Measurements from ENCODE around the gene FAM72D.
"Not testable (repeated sequence)": the region's sequence is repeated elsewhere in the genome, so short reads cannot be mapped to it uniquely, and the experiment has no call there.

FAM72D gene

GRCh38 chr1:145095284-145096057, at the start of gene FAM72D, which contains the start of gene SRGAP2B:
Gene FAM72D, plus strand, starts transcription at chr1:145095974. Its CDS starts 874 bp downstream, at chr1:145096848.
Gene SRGAP2B, minus strand, starts transcription at chr1:145095328. Its CDS starts 2,427 bp downstream, at chr1:145092901.
- not testable (repeated sequence) for DNase-seq (ENCODE audit: low read depth)
- peak within 1 kb of the TSS; percentile 35 for H3K4me3 ChIP-seq (ENCODE audit: low read length)

DNA sequence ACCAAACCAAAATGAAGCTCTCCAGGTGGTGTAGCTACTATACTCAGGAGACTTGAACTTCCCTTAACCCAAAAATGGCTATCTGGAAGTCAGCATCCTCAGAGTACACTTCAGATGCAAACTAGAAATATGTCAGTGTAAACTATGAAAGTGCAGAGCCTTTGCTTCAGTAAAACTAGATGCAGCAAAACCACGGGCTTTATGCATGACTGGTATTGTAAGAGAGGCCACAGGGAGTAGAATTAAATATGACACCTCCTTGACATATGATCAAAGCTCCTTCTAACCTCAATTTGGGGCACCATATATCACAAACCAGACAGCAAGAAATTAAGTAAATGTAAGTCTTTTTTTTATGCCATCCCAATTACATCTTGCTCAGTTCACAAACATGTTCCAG, 48.2 kb upstream of the FAM72D start:
- not testable (repeated sequence) for DNase-seq (ENCODE audit: low read depth); H3K4me3 ChIP-seq (ENCODE audit: low read length)

DNA sequence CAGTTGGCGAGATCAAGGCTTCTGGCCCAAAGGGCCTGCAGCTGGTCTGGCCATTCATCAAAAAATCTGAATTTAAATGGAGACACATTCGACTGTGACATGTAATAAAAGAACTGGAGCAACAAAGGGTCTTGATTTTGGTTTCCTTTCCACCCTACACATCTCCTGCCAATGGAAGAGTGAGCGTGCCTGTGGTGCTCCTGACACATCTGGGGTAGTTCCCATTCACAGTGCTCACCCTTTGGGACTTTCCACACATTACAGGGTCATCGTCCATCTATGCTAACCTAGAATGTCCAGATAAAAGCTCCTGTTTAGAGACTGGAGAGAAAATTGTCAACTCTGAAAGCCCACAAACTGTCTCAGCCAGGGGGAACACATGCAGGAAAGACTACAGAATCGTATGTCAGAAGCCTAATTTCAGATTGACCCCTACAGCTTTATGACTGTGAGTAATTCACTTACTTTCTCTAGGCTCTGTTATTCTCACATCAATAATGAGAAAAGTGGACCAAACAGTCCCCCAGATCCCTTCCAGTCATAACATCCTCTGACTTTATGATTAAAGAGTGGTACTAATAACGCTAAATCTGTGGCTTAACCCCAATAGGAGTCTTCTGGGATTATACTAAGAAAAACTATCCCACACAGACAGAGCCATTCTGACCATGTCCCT, 47.5 kb upstream of the FAM72D start:
- not testable (repeated sequence) for H3K4me3 ChIP-seq (ENCODE audit: low read length)

GRCh38 chr1:145052019-145052776, 43.6 kb upstream of the FAM72D start:
- H3K4me3 ChIP-seq (ENCODE audit: low read length); DNase-seq (ENCODE audit: low read depth): not testable (repeated sequence)

More for the DNA sequence above, 47.5 kb upstream of the FAM72D start:
- DNase-seq (ENCODE audit: low read depth), result not testable (repeated sequence)

GRCh38 chr1:145053428-145053827, 42.3 kb upstream of the FAM72D start:
- not testable (repeated sequence) for H3K4me3 ChIP-seq (ENCODE audit: low read length); DNase-seq (ENCODE audit: low read depth)

DNA sequence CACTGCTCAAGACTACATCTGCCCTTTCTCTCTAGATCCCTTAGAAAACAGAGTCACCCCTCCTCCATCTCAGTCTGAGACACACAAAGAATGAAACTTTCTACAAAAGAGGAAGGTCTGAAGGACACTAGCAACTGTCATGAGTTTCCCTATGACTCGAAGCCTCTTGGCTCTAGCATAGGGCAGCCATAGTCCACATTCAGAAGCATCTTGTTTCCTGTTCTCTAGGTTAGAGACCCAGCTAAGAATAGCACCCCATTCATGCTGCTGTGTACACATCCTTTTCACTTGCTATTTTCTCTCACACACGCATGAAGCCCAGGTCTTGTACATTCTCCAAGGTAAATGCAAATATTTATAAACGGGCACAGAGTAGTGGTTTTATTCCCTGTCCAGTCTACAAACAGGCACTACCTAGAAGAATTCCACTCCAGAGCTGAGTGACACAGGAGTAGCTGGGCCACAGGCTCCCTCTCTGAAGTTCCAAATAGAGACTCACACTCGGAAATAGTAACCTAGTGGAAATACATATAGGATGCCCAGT, 40.5 kb upstream of the FAM72D start:
- H3K4me3 ChIP-seq (ENCODE audit: low read length); DNase-seq (ENCODE audit: low read depth): not testable (repeated sequence)

DNA sequence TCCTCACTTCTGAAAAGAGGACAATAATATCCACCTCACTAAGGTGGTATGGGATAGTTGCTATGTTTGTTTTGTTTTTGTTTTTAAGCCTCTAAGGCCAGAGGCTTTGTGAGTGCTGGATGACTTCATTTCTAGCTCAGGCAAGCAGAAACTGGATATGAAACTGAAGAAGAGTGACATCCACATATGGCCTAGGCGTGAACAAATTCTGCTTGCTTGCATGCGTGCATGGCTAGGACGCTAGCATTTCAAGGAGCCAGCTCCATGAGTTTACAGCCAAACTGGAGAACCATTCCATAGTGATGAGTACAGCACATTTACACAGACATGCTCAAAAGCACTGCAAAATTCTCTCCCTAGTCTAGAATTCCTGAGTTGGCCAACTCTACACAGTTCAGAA, 37.6 kb upstream of the FAM72D start:
- not testable (repeated sequence) for H3K4me3 ChIP-seq (ENCODE audit: low read length); DNase-seq (ENCODE audit: low read depth)

- H3K4me3 ChIP-seq (ENCODE audit: low read length); DNase-seq (ENCODE audit: low read depth): not testable (repeated sequence)
Observed at GRCh38 chr1:145063285-145063684, 32.5 kb upstream of the FAM72D start.

GRCh38 chr1:145063941-145064648, 31.7 kb upstream of the FAM72D start:
- not testable (repeated sequence) for H3K4me3 ChIP-seq (ENCODE audit: low read length); DNase-seq (ENCODE audit: low read depth)

DNA sequence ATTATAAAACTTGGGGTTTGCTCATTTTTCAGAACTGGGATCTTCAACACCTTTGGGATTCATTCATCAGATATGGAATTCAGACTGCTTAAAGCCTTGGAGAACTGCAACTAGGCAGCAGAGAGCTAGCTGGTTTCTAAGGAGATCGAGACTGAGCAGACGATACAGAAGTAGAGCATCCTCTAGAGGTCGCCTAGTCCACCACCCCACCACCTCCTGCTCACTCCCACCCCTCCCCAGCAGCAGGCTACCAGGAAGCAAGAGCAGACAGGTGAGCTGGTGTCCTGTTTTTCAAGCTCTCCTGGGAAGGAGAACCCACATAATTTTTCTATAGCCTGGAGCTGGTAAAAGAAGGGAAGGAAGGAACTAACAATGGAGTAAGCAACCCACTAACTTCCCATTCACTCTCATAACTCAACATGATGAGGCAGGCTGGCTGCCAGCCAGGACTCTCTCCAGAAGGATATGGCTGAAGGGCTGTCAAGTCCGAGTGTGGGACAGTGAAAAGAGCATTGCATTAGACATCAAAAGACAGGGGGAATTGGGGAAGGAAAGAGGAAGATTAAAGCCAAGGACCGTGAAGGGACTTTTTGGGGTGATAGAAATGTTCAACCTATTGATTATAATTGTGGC, 30.5 kb upstream of the FAM72D start:
- not testable (repeated sequence) for H3K4me3 ChIP-seq (ENCODE audit: low read length)
- peak; percentile 0 for DNase-seq (ENCODE audit: low read depth)

DNA sequence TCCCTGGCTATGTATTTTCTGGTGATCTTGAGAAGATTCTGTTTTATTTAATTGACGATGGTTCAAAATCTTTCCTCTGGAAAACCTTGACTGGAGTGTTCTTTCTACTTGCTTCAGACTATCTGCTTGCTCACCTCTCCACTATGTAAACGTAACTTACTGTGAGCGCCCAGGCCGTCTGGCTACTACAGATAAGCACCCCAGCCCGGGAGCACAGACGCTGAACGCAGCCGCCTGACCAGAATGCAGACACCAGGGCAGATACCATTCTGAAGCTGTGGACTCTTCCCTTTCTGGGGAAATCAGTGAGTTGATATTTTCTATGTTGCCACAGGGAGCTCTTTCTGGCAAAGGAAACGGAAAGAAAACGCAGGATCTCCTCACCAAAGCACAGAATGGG, 29.3 kb upstream of the FAM72D start:
- not testable (repeated sequence) for H3K4me3 ChIP-seq (ENCODE audit: low read length); DNase-seq (ENCODE audit: low read depth)

- DNase-seq (ENCODE audit: low read depth); H3K4me3 ChIP-seq (ENCODE audit: low read length): not testable (repeated sequence)
Observed at GRCh38 chr1:145071569-145071968, 24.2 kb upstream of the FAM72D start.

DNA sequence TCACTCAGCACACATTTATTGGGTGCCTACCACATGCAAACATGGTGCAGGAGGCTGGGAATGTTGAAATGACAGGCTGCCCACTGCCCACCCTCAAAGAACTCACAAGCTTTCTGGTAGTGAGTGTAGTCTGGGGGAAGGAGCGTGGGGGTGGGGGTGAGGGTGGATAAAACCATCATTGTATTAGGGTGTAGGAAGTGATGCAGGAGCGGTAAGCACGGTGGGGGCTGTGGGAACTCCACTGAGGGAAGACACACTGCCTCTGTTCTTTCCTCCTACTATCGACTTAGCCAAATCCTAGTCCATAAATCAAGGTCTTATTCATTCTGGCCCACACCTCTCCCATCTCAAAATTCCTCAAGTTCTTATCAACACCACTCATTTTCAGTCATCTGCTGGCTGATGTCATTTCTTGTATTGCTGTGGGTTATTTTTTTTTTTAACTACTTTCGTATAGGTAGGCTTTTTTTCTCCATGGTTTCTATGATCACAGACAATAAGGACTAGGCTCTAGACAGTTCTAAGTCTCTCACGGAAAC, 21.7 kb upstream of the FAM72D start:
- H3K4me3 ChIP-seq (ENCODE audit: low read length); DNase-seq (ENCODE audit: low read depth): not testable (repeated sequence)

DNA sequence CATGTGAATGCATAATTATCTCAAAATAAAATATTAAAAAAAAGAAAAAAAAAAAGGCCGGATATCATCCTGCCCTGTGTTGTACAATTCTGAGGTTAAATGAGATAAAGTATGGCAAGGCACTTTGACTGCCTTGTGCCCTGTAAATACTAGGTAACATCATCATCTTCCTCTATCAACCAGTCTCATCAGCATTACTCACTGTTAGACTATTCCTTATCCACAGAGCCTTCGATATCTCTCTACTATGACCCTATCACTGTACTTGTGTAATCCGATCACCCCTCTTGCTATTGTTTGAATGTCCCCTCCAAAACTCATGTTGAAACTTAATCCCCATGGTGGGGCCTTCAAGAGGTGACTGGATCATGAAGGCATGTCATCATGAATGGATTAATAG, 18.9 kb upstream of the FAM72D start:
- H3K4me3 ChIP-seq (ENCODE audit: low read length); DNase-seq (ENCODE audit: low read depth): not testable (repeated sequence)

DNA sequence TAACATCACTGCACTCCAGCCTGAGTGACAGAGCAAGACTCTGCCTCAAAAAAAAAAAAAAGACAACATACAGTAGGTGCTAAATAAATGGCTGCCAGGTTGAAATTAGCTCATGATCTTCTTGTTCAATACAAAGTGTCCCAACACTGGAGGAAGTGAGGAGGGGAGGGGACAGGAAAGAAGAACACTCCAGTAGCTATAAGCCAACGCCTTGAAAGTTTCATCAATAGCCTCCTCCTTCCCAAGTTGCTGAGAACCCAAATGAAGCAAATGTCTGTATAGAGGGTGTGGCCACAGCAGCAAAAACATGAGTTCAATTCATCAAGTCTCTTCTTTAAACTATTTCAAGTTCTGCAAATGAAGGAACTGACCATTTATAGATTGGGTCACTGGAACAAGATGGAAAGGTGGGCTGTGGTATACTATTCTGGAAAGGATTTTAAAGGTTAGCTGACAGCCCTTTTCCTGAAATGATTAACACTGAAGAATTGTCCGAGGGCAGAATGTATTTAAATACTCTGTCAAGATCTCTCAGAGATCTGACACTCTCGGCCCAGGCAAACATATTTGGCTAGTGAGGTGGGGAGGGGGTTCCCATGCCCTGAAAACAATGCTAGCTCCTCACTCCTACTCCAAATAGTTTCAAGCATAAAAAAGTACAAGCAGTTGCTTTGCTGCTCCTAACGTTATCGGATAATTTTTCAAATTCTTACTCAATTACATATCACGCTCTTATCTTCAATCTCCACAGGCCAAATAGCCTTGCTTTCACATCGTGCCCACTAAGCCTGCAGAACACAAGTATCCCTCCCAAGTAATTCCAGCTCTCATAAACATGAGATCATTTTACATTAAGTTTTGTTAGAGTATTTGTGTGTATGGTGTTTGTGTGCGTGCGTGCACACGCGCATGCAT, 17.6 kb upstream of the FAM72D start:
- not testable (repeated sequence) for DNase-seq (ENCODE audit: low read depth); H3K4me3 ChIP-seq (ENCODE audit: low read length)

- H3K4me3 ChIP-seq (ENCODE audit: low read length); DNase-seq (ENCODE audit: low read depth): not testable (repeated sequence)
Observed at GRCh38 chr1:145078787-145079370, 16.9 kb upstream of the FAM72D start.

- not testable (repeated sequence) for DNase-seq (ENCODE audit: low read depth); H3K4me3 ChIP-seq (ENCODE audit: low read length)
Observed at GRCh38 chr1:145079737-145080136, 16.0 kb upstream of the FAM72D start.
